Coronary artery (tissue), 2 donors: ENCODE measurements around the gene ZNF521.

ENCODE experiments used
- DNase-seq: peaks from one replicate; pipeline ENCODE4 v3.0.0-alpha.2; 2017; ENCODE audit warnings: low spot score
- H3K27ac ChIP-seq, 2 donors: fragments of 200-600 bp; sonication (generic); one replicate each; pipeline ENCODE4 v1.5.1; 2016 to 2019
- H3K4me3 ChIP-seq: fragments of 200-600 bp; sonication (generic); 2 replicates; pipeline ENCODE4 v1.5.1; 2016; ENCODE audit warnings: mild to moderate bottlenecking, moderate library complexity
- TF ChIP-seq, protein P1 (sequence below): fragments of 200-600 bp; sonication (generic); IDR thresholded peaks from one replicate; pipeline ENCODE4 v1.5.1; 2019; ENCODE audit warnings: antibody characterized with exemption

The ZNF521 gene

DNA sequence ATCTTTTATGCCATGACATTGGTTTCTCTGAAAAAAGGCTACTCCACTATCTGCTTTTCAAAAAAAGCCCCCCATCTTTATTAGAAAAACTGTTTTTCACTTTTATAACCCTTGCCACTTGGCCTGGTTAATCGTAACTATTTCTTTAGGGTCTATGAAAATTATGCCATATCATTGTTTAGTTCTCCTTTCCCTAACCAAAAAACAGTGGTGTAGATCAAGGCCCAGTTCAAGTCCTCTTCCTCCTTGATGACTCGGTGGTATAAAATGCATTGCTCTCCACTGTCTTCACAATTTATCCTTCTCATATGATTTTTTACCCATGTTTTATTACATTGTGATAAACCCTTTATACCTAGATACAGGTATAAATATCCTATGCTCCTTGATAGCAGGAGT lies 205.5 kb downstream of the ZNF521 start:
- no peak overlapping the region for H3K27ac ChIP-seq

DNA sequence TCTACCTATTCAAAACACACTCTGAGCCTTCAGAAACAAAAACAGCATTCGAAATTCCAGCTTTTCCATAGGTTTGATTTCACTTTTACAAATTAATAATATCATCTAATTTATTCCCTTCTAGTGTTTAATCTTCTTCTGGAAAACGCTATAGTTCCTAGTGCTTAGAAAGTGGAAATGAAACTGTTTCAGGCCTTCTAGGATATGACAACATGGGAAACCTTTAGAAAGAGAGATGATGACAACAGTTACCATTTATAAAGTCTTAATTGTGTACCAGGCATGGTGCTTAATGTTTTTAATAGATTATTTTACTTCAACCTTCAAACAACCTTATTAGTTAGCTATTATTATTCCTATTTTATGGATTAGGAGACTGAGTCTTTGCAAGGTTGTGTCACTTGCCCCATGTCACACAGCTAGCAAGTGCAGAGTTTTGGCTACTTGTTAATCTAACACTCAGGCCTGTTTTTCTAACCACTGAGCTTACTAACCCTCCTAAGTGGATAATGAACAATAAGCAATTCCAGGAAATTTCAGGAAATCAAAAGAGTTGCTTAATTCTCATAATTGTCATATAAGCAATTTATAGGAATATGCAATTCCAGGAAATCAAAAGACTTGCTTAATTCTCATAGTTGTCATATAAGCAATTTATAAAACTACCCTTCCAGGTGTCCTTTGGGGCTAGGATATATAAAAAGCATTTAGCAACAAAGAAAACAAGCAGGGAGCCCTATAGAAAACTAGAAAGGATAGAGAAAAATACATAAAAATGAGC lies 206.0 kb downstream of the ZNF521 start:
- no peak for DNase-seq

More for the DNA sequence above, 205.5 kb downstream of the ZNF521 start:
- TF ChIP-seq, protein P1, sequence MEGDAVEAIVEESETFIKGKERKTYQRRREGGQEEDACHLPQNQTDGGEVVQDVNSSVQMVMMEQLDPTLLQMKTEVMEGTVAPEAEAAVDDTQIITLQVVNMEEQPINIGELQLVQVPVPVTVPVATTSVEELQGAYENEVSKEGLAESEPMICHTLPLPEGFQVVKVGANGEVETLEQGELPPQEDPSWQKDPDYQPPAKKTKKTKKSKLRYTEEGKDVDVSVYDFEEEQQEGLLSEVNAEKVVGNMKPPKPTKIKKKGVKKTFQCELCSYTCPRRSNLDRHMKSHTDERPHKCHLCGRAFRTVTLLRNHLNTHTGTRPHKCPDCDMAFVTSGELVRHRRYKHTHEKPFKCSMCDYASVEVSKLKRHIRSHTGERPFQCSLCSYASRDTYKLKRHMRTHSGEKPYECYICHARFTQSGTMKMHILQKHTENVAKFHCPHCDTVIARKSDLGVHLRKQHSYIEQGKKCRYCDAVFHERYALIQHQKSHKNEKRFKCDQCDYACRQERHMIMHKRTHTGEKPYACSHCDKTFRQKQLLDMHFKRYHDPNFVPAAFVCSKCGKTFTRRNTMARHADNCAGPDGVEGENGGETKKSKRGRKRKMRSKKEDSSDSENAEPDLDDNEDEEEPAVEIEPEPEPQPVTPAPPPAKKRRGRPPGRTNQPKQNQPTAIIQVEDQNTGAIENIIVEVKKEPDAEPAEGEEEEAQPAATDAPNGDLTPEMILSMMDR: no peak
- no peak for DNase-seq
- no peak overlapping the region for H3K4me3 ChIP-seq

DNA sequence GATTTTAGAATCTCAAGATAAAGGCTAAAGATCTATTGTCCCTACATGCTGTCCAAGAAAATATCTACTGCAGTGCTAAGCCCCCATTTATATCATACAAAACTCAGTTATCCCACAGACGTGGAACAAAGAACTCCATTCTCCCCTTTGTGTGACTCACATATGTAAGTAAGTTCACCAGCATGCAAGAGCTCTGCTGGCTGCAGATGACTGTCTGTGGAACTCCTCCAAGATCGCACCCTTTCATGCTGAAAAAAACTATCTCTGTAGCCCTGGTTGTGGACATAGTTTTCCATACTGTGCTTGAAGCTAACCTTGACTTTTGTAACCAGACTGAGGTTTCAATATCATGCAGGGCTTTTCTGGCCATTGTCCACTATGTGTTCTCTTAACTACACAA lies 207.1 kb downstream of the ZNF521 start:
- DNase-seq: no peak
- Histone ChIP-seq H3K27ac (no peak overlapping the region), H3K4me3 (no peak overlapping the region)
- TF ChIP-seq, protein P1: no peak

More for the DNA sequence above, 206.0 kb downstream of the ZNF521 start:
- TF ChIP-seq, protein P1: no peak
- Histone ChIP-seq H3K27ac (no peak overlapping the region), H3K4me3 (no peak overlapping the region)

DNA sequence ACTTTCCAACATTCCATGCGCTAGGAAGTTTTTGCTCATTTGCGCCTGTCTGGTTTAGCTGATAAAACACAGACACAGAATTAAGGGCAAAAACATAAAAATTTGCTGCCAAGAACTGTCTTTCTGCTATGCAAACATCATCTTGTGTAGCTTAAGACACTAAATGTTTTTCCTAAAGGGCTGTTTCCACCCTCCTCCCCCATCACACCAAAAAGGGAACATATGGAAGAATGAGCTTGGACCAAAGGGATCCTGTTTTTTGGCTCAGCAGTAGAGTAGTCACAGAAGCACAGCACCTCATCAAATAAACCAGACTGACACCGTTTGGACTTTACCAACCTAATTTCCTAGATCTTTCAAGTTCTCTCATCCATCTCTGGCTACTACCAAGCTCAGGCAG lies 210.1 kb downstream of the ZNF521 start:
- no peak overlapping the region for H3K4me3 ChIP-seq
- TF ChIP-seq, protein P1: no peak
- peak overlapping the region in 1 of 2 donors; percentile 12 for H3K27ac ChIP-seq
- DNase-seq: no peak

DNA sequence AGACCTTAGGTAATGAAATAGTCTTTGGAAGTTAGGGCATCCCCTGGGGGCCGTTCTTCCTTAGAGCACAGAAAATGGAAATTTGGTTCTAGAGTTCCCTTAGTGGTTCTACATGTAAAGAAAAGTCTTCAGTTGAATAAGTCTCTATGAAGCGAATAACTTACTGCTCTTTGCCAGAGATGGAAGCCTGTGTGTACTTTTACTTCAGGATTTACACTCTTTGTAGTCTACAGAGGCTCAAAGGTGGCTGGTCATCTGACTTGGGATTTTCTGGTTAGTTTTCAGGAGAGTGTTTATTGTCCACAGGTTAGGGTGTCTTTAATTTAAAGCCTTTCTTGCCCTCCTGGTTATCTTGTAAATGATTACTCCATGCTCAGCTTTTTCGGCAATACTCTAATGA lies 210.6 kb downstream of the ZNF521 start:
- TF ChIP-seq, protein P1: no peak
- Histone ChIP-seq H3K4me3 (no peak overlapping the region), H3K27ac (peak overlapping the region in 1 of 2 donors; percentile 12)
- DNase-seq: no peak

DNA sequence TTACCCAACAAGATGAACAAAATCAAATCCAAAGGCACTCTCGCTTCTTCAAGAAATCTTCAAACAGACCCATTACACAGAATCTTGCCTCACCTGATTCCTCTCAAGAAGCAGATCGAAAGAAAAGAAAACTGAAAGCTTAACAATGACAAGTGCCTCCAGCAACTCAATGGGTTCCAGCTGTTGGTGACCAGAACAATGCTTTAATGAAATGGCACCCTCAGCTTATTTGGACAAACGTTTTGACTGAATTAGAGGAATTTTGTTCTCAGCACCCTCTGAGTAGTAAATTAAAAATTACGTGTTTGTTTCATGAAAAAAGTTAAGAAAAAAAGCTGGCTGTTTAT lies 211.0 kb downstream of the ZNF521 start:
- DNase-seq: no peak
- Histone ChIP-seq H3K27ac (peak overlapping the region in 1 of 2 donors; percentile 9), H3K4me3 (no peak overlapping the region)
- TF ChIP-seq, protein P1: no peak
